Measurements from ENCODE around the gene TMEM132C.

DNA sequence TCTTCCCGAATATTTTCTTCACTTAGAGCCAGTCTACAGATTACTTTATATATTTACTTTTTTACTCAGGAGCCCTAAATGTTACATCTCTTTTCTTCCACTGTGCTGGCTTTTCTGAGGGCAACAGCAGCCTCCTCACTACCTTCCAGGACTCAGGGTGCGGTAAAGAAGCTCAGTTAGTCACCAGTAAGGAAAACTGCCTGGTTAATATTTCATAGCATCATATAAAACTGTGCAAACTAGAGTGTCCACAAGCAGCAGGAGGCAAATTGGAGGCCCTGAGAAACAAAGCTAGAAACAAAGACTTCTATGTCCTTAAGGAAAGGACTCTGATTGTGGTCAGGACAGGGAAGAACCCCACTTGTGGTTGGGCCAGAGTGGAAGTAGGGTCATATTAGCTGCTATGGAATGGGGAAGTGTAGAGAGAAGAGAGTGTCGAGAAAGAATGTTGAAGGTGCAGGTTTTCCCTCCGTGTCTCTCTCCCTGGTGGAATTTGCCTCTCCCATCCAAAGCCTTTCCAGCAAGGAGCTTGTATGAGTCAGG, 336.7 kb downstream of the TMEM132C start:
- TF ChIP-seq POLR2AphosphoS5 (IDR thresholded peaks at IDR 0.05; ENCODE audit: low read depth) (no peak), EZH2phosphoT487 (IDR thresholded peaks at IDR 0.05; ENCODE audit: unreplicated experiment) (no peak), REST (IDR thresholded peaks at IDR 0.05; ENCODE audit: unreplicated experiment) (no peak), EZH2 (IDR thresholded peaks at IDR 0.05; ENCODE audit: low read depth, unreplicated experiment) (no peak), ZNF331 (CRISPR knock-in tag; IDR thresholded peaks at IDR 0.05; ENCODE audit: low read depth) (no peak), CREB1 (CRISPR knock-in tag; IDR thresholded peaks at IDR 0.05; ENCODE audit: low read depth) (no peak), ZNF114 (CRISPR knock-in tag; IDR thresholded peaks at IDR 0.05) (no peak), STAT1 (IDR thresholded peaks at IDR 0.05; ENCODE audit: unreplicated experiment) (no peak), NANOG (IDR thresholded peaks at IDR 0.05; ENCODE audit: borderline replicate concordance) (no peak), ZNF462 (CRISPR knock-in tag; IDR thresholded peaks at IDR 0.05) (no peak), JUNB (IDR thresholded peaks at IDR 0.05; ENCODE audit: unreplicated experiment) (no peak), ETS1 (IDR thresholded peaks at IDR 0.05) (no peak)
- TF ChIP-seq, protein P1, sequence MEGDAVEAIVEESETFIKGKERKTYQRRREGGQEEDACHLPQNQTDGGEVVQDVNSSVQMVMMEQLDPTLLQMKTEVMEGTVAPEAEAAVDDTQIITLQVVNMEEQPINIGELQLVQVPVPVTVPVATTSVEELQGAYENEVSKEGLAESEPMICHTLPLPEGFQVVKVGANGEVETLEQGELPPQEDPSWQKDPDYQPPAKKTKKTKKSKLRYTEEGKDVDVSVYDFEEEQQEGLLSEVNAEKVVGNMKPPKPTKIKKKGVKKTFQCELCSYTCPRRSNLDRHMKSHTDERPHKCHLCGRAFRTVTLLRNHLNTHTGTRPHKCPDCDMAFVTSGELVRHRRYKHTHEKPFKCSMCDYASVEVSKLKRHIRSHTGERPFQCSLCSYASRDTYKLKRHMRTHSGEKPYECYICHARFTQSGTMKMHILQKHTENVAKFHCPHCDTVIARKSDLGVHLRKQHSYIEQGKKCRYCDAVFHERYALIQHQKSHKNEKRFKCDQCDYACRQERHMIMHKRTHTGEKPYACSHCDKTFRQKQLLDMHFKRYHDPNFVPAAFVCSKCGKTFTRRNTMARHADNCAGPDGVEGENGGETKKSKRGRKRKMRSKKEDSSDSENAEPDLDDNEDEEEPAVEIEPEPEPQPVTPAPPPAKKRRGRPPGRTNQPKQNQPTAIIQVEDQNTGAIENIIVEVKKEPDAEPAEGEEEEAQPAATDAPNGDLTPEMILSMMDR (conservative IDR thresholded peaks at IDR 0.05; ENCODE audit: low read depth in 2 of 2), result no peak

Measured in GM23338 (cell line).